GM12892 (cell line): Measurements from ENCODE around the gene SEC24C.
"Not testable (repeated sequence)": the region's sequence is repeated elsewhere in the genome, so short reads cannot be mapped to it uniquely, and the experiment has no call there.

Experiments
- POLR2A ChIP-seq: IDR thresholded peaks from 2 replicates; pipeline ENCODE4 v1.6.1; 2011; ENCODE audit warnings: low read depth, low read length, control low read depth
- POLR2AphosphoS5 ChIP-seq: IDR thresholded peaks from 2 replicates; pipeline ENCODE4 v1.6.1; 2011; ENCODE audit warnings: low read depth, low read length, control low read depth

- TF ChIP-seq POLR2A, POLR2AphosphoS5: not testable (repeated sequence)
Observed at GRCh38 chr10:73715179-73716156, 28.7 kb upstream of the SEC24C start.
